Transverse colon (tissue), 4 donors: ENCODE measurements around the gene PLD5. TPM values are rescaled to one million over a fixed set of nuclear protein-coding genes. Genes with fewer than 3 reads are reported as not detected.

Experiments
- DNase-seq: peaks from one replicate; pipeline ENCODE4 v3.0.0-alpha.2; 2019
- H3K27ac ChIP-seq, 4 donors: fragments of 200-600 bp; sonication (generic); 2 replicates each; pipeline ENCODE4 v1.5.1; 2016 to 2018; ENCODE audit warnings: inconsistent platforms in 4 of 4
- H3K27me3 ChIP-seq: fragments of 200-600 bp; sonication (generic); 2 replicates; pipeline ENCODE4 v1.5.1; 2017; ENCODE audit warnings: inconsistent platforms
- H3K36me3 ChIP-seq, 4 donors: fragments of 200-600 bp; sonication (generic); 2 replicates each; pipeline ENCODE4 v1.5.1; 2017 to 2019; ENCODE audit warnings: inconsistent platforms in 4 of 4
- H3K4me1 ChIP-seq, 4 donors: fragments of 200-600 bp; sonication (generic); 2 replicates each; pipeline ENCODE4 v1.5.1; 2017 to 2020; ENCODE audit warnings: inconsistent platforms in 4 of 4
- H3K4me3 ChIP-seq, 4 donors: fragments of 200-600 bp; sonication (generic); 1 replicate in 1 of 4; 2 replicates in 3 of 4; pipeline versions ENCODE4 v1.5.1 to v1.6.1; 2017 to 2019; ENCODE audit warnings: inconsistent platforms in 4 of 4
- H3K9me3 ChIP-seq, 2 donors: fragments of 200-600 bp; sonication (generic); 2 replicates each; pipeline ENCODE4 v1.5.1; 2017 to 2019; ENCODE audit warnings: inconsistent platforms in 2 of 2
- CTCF ChIP-seq, 5 experiments: fragments of 200-600 bp in 3 of 5; fragments of 450-650 bp in 2 of 5; sonication (generic) in 3 of 5; IDR thresholded peaks; 1 replicate in 2 of 5; 2 replicates in 3 of 5; pipeline ENCODE4 v1.5.1; 2016 to 2017; ENCODE audit warnings: antibody characterized with exemption in 5 of 5, inconsistent platforms in 3 of 5, mild to moderate bottlenecking in 2 of 5, moderate library complexity in 1 of 5
- EP300 ChIP-seq: sonication (generic); formaldehyde crosslinking; IDR thresholded peaks from one replicate; pipeline ENCODE4 v1.6.1; 2017; ENCODE audit warnings: antibody characterized with exemption, low read depth
- POLR2A ChIP-seq: fragments of 450-650 bp; IDR thresholded peaks from one replicate; pipeline ENCODE4 v1.6.1; 2016; ENCODE audit warnings: antibody characterized with exemption, mild to moderate bottlenecking, moderate library complexity
- POLR2AphosphoS5 ChIP-seq, 3 donors: sonication (generic); formaldehyde crosslinking; IDR thresholded peaks; one replicate each; pipeline ENCODE4 v1.6.1; 2016; ENCODE audit warnings: antibody characterized with exemption in 3 of 3
- WGBS, 2 donors: methylation state at CpG; one replicate each; pipeline ENCODE4 v1.1.5; 2018; ENCODE audit warnings: low coverage in 1 of 2; 5-methylcytosine and 5-hydroxymethylcytosine counted together
- in situ Hi-C, 4 donors: fragments of 200-750 bp; cut with MboI; loops; one replicate each; pipeline versions ENCODE4 v1.15.0 to v1.15.1; 2017; ENCODE audit warnings: low sequenced_read_pairs in 3 of 4, low pct_ligation_motif_present in 1 of 4, low pct_unique_long_range_greater_than_20kb in 1 of 4
- intact Hi-C: fragments of 100-400 bp; cut with DNase I; formaldehyde crosslinking; loops from one replicate; pipeline ENCODE4 v1.15.1; 2023; ENCODE audit warnings: low total_unique reads
- total RNA-seq, 4 donors: library from RNA; depleted of rRNA; stranded (reverse); fragments of >200 nt; gene quantifications; one replicate each; pipeline ENCODE4 v1.1.0, GENCODE V29; 2016

Gene PLD5
- total RNA-seq, 4 donors from 2014 or later = 0.16 TPM; not detected in 3

- intact Hi-C loops = no loop called here
- TF ChIP-seq POLR2A (no peak), EP300 (no peak), CTCF (IDR thresholded peaks at IDR 0.05) (no peak), POLR2AphosphoS5 (IDR thresholded peaks at IDR 0.05) (no peak)
- 74 to 88% methylated on average over 2 of the region's 2 CpGs for WGBS, 2 donors
- in situ Hi-C loops = no loop called here
- Histone ChIP-seq H3K27ac (no peak overlapping the region), H3K4me1 (no peaks in the 10 kb centered on the region), H3K27me3 (no peaks in the 10 kb centered on the region), H3K9me3 (no peaks in the 10 kb centered on the region), H3K36me3 (no peaks in the 10 kb centered on the region), H3K4me3 (no peak overlapping the region)
- DNase-seq = no peak
Observed at GRCh38 chr1:242189591-242189990, 334.9 kb downstream of the PLD5 start.

DNA sequence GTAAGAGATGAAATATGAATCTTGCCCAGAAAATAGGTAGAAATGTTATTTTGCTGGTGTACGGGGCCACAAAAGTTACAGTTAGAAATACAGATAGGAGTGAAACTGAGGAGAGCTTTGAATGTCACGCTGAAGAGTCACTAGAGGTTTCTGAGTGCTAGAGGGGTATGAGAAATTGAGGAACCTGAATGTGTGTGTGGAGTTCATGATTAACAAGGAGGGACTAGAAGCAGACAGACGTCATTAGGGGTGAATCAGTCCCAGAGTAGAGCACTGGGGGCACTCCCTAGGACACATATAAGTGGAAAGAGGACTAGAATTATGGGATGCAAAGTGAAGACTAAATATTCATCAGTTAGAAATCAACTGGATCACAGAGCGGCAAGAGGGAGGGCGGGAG is 336.7 kb downstream of the PLD5 start:
- no peak for DNase-seq
- Histone ChIP-seq H3K4me3 (no peak overlapping the region), H3K9me3 (no peaks in the 10 kb centered on the region), H3K4me1 (no peaks in the 10 kb centered on the region), H3K27ac (no peak overlapping the region), H3K36me3 (no peaks in the 10 kb centered on the region), H3K27me3 (no peaks in the 10 kb centered on the region)
- no peak for TF ChIP-seq POLR2AphosphoS5 (IDR thresholded peaks at IDR 0.05)
- TF ChIP-seq CTCF (IDR thresholded peaks at IDR 0.05) = no peak
- TF ChIP-seq EP300 = no peak
- no peak for TF ChIP-seq POLR2A
- 65 to 71% methylated on average over 5 of the region's 5 CpGs for WGBS, 2 donors
- intact Hi-C loops = no loop called here
- in situ Hi-C loops = no loop called here

DNA sequence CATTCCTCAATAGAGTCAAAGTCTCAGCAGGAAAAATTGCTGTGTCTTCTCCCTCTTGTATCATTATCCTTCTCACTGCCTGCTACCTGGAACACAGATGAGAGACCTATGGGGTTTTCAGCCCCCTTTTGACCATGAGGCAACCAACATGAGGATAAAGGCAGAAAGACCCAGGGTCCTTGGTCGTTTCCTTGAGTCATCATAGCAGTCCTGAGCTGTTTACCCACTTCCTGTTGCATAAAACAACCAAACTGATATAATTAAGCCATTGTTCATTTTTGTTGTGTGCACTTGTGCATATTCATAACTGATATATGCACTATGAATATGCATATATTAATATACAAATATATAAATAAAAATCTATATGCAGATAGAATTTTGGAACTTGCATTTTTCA is 337.3 kb downstream of the PLD5 start:
- no peak for DNase-seq
- H3K4me1 ChIP-seq = no peaks in the 10 kb centered on the region
- H3K27ac ChIP-seq = no peak overlapping the region
- TF ChIP-seq CTCF (IDR thresholded peaks at IDR 0.05) = no peak
- no peaks in the 10 kb centered on the region for H3K9me3 ChIP-seq
- no peak overlapping the region for H3K4me3 ChIP-seq
- no peaks in the 10 kb centered on the region for H3K36me3 ChIP-seq
- H3K27me3 ChIP-seq = no peaks in the 10 kb centered on the region
- 9 to 20% methylated on average over 1 of the region's 1 CpG for WGBS, 2 donors
- intact Hi-C loops (no loop called here), in situ Hi-C loops (no loop called here)

DNA sequence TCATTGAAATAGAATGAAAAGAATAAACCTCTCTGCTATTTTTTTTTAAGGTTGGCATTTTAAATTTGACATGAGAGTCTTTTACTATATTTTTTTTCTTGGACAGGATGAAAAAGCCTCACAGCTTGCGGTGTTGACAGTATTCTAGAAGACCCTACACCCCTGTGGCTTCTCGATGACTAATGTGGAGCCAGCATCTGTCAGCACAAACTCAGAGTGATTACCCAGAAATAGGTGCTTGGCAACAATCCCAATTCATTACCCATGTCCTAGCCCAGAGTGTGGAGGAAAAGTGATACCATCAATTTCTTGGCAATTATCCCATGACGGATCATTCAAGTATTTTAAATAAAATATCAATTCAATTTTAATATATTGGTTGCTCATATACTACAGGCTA is 338.8 kb downstream of the PLD5 start:
- TF ChIP-seq POLR2A (no peak), POLR2AphosphoS5 (IDR thresholded peaks at IDR 0.05) (no peak), CTCF (IDR thresholded peaks at IDR 0.05) (no peak), EP300 (no peak)
- H3K4me1 ChIP-seq = no peaks in the 10 kb centered on the region
- H3K36me3 ChIP-seq = no peaks in the 10 kb centered on the region
- in situ Hi-C loops = no loop called here
- 70 to 80% methylated on average over 3 of the region's 3 CpGs for WGBS, 2 donors
- intact Hi-C loops = no loop called here
- no peak overlapping the region for H3K27ac ChIP-seq
- no peaks in the 10 kb centered on the region for H3K9me3 ChIP-seq
- H3K27me3 ChIP-seq = no peaks in the 10 kb centered on the region
- no peak for DNase-seq
- H3K4me3 ChIP-seq = no peak overlapping the region
